Tibial nerve (tissue), 4 donors: ENCODE measurements around the gene OPCML. TPM values are rescaled to one million over a fixed set of nuclear protein-coding genes. Genes with fewer than 3 reads are reported as not detected.
A peak's percentile ranks its signal among the peaks of the same experiment; 100 is the strongest.

Experiments used
- DNase-seq, 2 donors: peaks; one replicate each; pipeline ENCODE4 v3.0.0-alpha.2; 2019; ENCODE audit warnings: low spot score in 2 of 2
- H3K27ac ChIP-seq, 4 donors: fragments of 200-600 bp; sonication (generic) in 3 of 4; one replicate each; pipeline ENCODE4 v1.5.1; 2017 to 2019; ENCODE audit warnings: mild to moderate bottlenecking in 1 of 4
- H3K27me3 ChIP-seq, 2 donors: fragments of 200-600 bp; sonication (generic) in 1 of 2; one replicate each; pipeline versions ENCODE4 v1.5.1 to v1.6.0; 2017 to 2019
- H3K36me3 ChIP-seq, 3 donors: fragments of 200-600 bp; sonication (generic); one replicate each; pipeline ENCODE4 v1.5.1; 2018 to 2019
- H3K4me1 ChIP-seq, 4 donors: fragments of 200-600 bp; sonication (generic) in 3 of 4; one replicate each; pipeline ENCODE4 v1.5.1; 2017 to 2019
- H3K4me3 ChIP-seq, 4 donors: fragments of 200-600 bp; sonication (generic) in 3 of 4; one replicate each; pipeline ENCODE4 v1.5.1; 2017 to 2019; ENCODE audit warnings: mild to moderate bottlenecking in 1 of 4, moderate library complexity in 1 of 4
- H3K9me3 ChIP-seq, 4 donors: fragments of 200-600 bp; sonication (generic) in 3 of 4; one replicate each; pipeline ENCODE4 v1.5.1; 2017 to 2019
- EP300 ChIP-seq, 2 donors: sonication (generic); formaldehyde crosslinking; IDR thresholded peaks; one replicate each; pipeline ENCODE4 v1.6.1; 2017; ENCODE audit warnings: antibody characterized with exemption in 2 of 2, mild to moderate bottlenecking in 1 of 2
- POLR2A ChIP-seq, 2 donors: fragments of 450-650 bp; IDR thresholded peaks; one replicate each; pipeline ENCODE4 v1.6.1; 2017; ENCODE audit warnings: antibody characterized with exemption in 2 of 2, mild to moderate bottlenecking in 2 of 2, moderate library complexity in 2 of 2
- WGBS, 2 donors: methylation state at CpG; one replicate each; pipeline ENCODE4 v1.1.5; 2018; 5-methylcytosine and 5-hydroxymethylcytosine counted together
- total RNA-seq, 4 donors: library from RNA; depleted of rRNA; stranded (reverse); fragments of >200 nt; gene quantifications; one replicate each; pipeline ENCODE4 v1.1.0, GENCODE V29; 2016
- TF ChIP-seq, protein P1 (sequence below), 5 experiments: fragments of 200-600 bp in 3 of 5; fragments of 450-650 bp in 2 of 5; sonication (generic) in 3 of 5; IDR thresholded peaks; one replicate each; pipeline ENCODE4 v1.5.1; 2016 to 2019; ENCODE audit warnings: antibody characterized with exemption in 5 of 5, mild to moderate bottlenecking in 3 of 5, moderate library complexity in 2 of 5

OPCML gene
- total RNA-seq, 4 donors from 2014 or later = 1.0 to 10.8 (median 1.9) TPM

DNA sequence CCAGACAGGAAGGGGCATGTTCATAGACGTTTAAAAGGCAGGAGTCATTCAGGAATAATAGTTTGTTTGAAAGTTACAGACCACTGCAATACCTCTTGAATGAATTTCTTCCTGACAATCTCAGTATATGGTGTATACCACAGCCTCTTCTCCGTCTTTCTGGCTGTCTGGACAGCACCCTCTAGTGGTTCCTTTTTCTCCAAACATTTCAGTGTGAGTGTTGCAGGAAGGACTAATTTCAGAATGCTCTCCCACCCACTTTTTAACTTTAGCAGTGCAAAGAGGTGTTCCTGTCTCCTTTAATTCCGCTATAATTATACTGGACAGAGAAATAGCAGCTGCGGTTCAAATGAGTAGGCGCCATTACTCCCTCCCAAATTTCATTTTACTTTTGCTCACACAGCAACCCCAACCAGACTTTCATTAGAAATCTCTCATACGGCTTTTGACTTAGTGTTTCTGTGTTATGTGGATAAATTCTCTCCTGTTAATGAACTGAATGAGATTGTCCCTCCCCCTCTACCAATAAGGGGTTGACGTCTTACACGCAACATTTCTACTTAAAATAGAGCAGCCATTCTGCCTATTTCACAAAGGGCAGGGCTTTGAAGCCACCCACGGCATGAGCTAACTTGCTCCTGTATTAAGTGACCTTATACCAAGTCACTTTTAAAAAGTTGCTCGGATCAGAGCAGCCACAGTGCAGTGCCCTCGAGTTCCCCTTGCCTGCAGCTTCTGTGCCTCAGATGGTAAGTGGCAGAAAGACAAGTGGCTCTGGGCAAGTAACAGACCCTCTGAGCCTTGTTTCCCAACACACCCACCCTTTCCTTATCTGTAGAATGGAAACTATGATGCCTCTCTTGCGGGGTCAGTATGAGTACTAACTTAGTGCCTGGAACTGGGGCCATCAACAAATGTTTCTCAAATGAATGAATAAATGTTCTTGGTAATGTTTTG is 368.6 kb downstream of the OPCML start:
- 36 to 40% methylated on average over 12 of the region's 12 CpGs for WGBS, 2 donors
- Histone ChIP-seq H3K27me3 (peaks cover 0 to 8% of the 10 kb centered on the region in 2 donors), H3K4me1 (peaks cover 0 to 7% (median 0%) of the 10 kb centered on the region in 4 donors), H3K4me3 (no peak overlapping the region), H3K27ac (no peak overlapping the region), H3K9me3 (no peaks in the 10 kb centered on the region), H3K36me3 (no peaks in the 10 kb centered on the region)
- TF ChIP-seq POLR2A (IDR thresholded peaks at IDR 0.05) (no peak), EP300 (IDR thresholded peaks at IDR 0.05) (no peak)
- TF ChIP-seq, protein P1, sequence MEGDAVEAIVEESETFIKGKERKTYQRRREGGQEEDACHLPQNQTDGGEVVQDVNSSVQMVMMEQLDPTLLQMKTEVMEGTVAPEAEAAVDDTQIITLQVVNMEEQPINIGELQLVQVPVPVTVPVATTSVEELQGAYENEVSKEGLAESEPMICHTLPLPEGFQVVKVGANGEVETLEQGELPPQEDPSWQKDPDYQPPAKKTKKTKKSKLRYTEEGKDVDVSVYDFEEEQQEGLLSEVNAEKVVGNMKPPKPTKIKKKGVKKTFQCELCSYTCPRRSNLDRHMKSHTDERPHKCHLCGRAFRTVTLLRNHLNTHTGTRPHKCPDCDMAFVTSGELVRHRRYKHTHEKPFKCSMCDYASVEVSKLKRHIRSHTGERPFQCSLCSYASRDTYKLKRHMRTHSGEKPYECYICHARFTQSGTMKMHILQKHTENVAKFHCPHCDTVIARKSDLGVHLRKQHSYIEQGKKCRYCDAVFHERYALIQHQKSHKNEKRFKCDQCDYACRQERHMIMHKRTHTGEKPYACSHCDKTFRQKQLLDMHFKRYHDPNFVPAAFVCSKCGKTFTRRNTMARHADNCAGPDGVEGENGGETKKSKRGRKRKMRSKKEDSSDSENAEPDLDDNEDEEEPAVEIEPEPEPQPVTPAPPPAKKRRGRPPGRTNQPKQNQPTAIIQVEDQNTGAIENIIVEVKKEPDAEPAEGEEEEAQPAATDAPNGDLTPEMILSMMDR (IDR thresholded peaks at IDR 0.05) = peak; percentile 49 to 77 (median 51)
- DNase-seq = peak in 1 of 2 donors; percentile 39

DNA sequence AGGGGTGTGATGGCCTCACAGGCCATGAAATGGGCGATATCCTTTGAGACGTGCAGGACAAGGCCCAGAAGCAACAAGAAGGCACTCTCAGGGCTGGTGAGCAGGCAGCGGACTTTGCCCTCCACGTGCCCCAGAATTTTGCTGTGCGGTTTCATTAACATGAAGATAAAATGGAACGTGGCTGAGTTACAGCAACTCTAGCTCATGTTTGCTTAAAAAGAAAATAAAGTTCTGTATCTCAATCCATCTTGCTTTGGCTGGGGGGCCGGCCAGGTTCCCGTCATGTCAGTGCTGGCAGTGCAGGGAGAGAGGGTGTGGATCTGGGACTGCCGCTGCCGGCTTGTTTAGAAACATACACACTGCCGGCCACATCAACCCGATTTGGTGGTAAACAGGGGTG is 370.1 kb downstream of the OPCML start:
- TF ChIP-seq POLR2A (IDR thresholded peaks at IDR 0.05) (no peak), EP300 (IDR thresholded peaks at IDR 0.05) (no peak)
- TF ChIP-seq, protein P1 (IDR thresholded peaks at IDR 0.05) = no peak
- no peak for DNase-seq
- WGBS, 2 donors = 78 to 80% methylated on average over 12 of the region's 12 CpGs
- Histone ChIP-seq H3K4me3 (no peak overlapping the region), H3K27me3 (peaks cover 0 to 17% of the 10 kb centered on the region in 2 donors), H3K9me3 (no peaks in the 10 kb centered on the region), H3K36me3 (no peaks in the 10 kb centered on the region), H3K27ac (no peak overlapping the region), H3K4me1 (peaks cover 0 to 7% (median 0%) of the 10 kb centered on the region in 4 donors)

- Histone ChIP-seq H3K27me3 (peaks cover 0 to 28% of the 10 kb centered on the region in 2 donors), H3K36me3 (no peaks in the 10 kb centered on the region), H3K27ac (no peak overlapping the region), H3K4me3 (no peak overlapping the region), H3K9me3 (no peaks in the 10 kb centered on the region), H3K4me1 (peaks cover 0 to 7% (median 0%) of the 10 kb centered on the region in 4 donors)
- no peak for DNase-seq
- 73 to 82% methylated on average over 7 of the region's 7 CpGs for WGBS, 2 donors
- TF ChIP-seq POLR2A (IDR thresholded peaks at IDR 0.05) (no peak), EP300 (IDR thresholded peaks at IDR 0.05) (no peak)
- TF ChIP-seq, protein P1 (IDR thresholded peaks at IDR 0.05) = no peak
Measured at GRCh38 chr11:133160754-133161153, 371.5 kb downstream of the OPCML start.

DNA sequence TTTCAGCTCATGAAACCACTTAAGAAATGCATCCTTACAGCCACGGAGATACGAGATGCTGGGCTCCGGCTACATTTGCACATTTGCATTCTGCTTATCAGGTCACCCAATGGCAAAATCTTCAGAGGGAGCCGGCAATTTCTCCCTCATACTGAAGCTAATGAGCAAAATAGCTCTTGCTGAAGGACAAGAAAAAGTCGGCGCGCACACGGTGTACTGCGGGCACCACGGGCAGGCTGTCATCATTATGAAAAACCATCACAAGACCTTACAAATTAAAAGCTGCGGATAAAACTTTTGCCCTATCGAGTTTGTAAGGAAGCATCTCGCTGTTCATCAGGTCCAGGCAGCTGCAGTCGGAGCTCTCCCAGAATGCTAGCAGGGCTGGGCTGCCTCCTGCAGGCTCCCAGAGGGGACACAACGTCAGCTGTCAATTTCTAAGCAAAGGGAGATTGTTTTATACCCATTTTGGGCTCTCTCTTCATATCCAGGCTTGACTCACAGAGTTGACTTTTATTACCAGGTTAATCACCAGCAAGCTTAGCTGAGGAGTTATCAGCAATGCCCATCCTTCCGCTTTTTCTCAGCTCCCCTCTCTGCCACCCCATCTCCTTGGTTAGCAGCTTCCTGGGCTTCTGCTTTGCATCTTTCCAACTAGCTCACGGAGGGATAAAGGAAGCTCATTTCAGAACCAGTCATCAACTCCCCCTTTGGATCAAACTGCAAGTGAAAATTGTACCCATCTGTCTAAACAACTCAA is 375.1 kb downstream of the OPCML start:
- H3K27ac ChIP-seq = no peak overlapping the region
- 44 to 55% methylated on average over 17 of the region's 17 CpGs for WGBS, 2 donors

More for the DNA sequence above, 375.1 kb downstream of the OPCML start:
- TF ChIP-seq, protein P1 (IDR thresholded peaks at IDR 0.05) = no peak
- TF ChIP-seq POLR2A (IDR thresholded peaks at IDR 0.05) = no peak
- no peak for TF ChIP-seq EP300 (IDR thresholded peaks at IDR 0.05)
- DNase-seq = no peak
- Histone ChIP-seq H3K9me3 (no peaks in the 10 kb centered on the region), H3K4me1 (no peaks in the 10 kb centered on the region), H3K36me3 (no peaks in the 10 kb centered on the region), H3K4me3 (no peak overlapping the region), H3K27me3 (peaks cover 0 to 28% of the 10 kb centered on the region in 2 donors)
